NCI-H526 treated with DMSO at 0.1 percent for 48 hours (cell line): ENCODE results near the gene BAG1.

Experiments
- DNase-seq: peaks from one replicate; lab custom pipeline; 2025; lab: John Stamatoyannopoulos, UW

Gene BAG1

DNA sequence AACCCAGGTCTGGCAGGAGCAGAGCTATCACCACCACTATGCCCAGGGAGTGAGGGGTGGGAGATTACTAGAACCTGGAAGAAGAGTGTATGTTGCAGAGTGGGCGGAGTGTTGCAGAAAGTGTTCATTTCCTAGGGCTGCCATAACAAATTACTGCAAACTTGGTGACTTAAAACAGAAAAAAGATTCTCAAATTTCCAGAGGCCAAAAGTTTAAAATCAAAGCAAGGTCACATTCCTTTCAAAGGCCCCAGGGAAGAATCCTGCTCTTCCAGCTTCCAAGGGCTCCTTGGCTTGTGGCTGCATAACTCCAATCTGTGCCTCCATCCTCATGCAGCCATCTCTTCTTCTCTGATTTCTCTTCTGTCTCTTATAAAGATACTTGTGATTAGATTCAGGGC is 55.1 kb downstream of the BAG1 start:
- DNase-seq, result no peak

DNA sequence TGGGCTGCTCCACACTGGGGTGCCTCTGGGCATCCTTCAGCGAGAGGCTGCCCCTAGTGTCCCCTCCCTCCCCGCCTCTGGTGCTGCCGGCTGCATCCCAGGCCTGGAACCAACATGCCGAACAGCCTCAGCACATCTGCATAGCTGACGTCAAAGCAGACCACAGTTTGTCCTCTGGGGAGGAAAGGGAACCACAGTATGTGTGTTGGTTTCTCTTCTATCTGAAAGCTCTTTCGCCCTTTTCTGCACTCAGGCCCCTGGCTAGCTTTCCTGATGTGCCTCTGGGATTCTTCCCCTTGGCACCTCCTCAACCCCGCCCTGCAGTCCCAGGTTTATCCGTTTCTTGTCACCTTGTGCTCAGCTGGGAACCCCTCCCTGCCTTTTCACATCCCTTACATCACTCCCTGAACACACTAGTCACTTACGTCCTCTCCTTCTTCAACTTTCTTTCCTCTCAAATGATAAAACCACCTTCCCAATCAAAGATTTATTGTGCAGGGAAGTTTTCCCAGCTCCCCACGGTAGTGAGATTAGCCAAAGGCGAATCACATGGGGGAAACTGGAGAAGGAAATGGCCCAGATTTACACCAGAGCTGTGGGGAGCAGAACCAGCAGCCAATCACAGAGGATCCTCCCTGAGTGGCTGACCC is 61.8 kb downstream of the BAG1 start:
- no peak for DNase-seq
